Keratinocyte (primary cell): ENCODE results near the gene PSMA8. TPM values are rescaled to one million over a fixed set of nuclear protein-coding genes. Genes with fewer than 3 reads are reported as not detected.

Experiments
- DNase-seq: peaks from one replicate; pipeline ENCODE4 v3.0.0-alpha.2; 2011; ENCODE audit warnings: low read depth, missing footprints, low spot score
- FAIRE-seq: peaks from 2 replicates; lab custom pipeline; 2011; peaks lifted over from hg19 to GRCh38; lab: Jason Lieb, UNC
- H2AFZ ChIP-seq: 2 replicates; pipeline ENCODE4 v1.6.0; 2012; ENCODE audit warnings: low read length, control low read depth, inconsistent platforms; ENCODE audit not compliant: control insufficient read depth
- H3K27ac ChIP-seq: 2 replicates; pipeline ENCODE4 v1.5.1; 2011; ENCODE audit warnings: low read length; ENCODE audit not compliant: control insufficient read depth, insufficient read depth
- H3K27me3 ChIP-seq: 3 replicates; pipeline ENCODE4 v1.6.0; 2011; ENCODE audit warnings: low read length; ENCODE audit not compliant: control insufficient read depth, insufficient read depth; ENCODE audit errors: extremely low read depth
- H3K36me3 ChIP-seq, 2 experiments: 2 replicates in 1 of 2; 3 replicates in 1 of 2; pipeline ENCODE4 v1.5.1; 2011; ENCODE audit warnings: low read length in 2 of 2, mild to moderate bottlenecking in 1 of 2; ENCODE audit not compliant: control insufficient read depth in 2 of 2, insufficient read depth in 2 of 2; ENCODE audit errors: extremely low read depth in 1 of 2
- H3K4me1 ChIP-seq: 3 replicates; pipeline ENCODE4 v1.5.1; 2011; ENCODE audit warnings: low read length; ENCODE audit not compliant: control insufficient read depth, insufficient read depth; ENCODE audit errors: extremely low read depth
- H3K4me2 ChIP-seq: 3 replicates; pipeline ENCODE4 v1.6.0; 2011; ENCODE audit warnings: low read depth, low read length; ENCODE audit not compliant: control insufficient read depth, insufficient read depth; ENCODE audit errors: extremely low read depth
- H3K4me3 ChIP-seq, 3 experiments: fragments of 200-600 bp in 1 of 3; sonication (generic) in 1 of 3; 2 replicates in 2 of 3; 3 replicates in 1 of 3; pipeline ENCODE4 v1.5.1; 2011 to 2016; ENCODE audit warnings: low read length in 3 of 3, mild to moderate bottlenecking in 3 of 3, control low read depth in 2 of 3, inconsistent platforms in 1 of 3, low read depth in 1 of 3, mixed read lengths in 1 of 3, mixed run types in 1 of 3, moderate library complexity in 1 of 3; ENCODE audit not compliant: control insufficient read depth in 2 of 3, insufficient read depth in 2 of 3; ENCODE audit errors: extremely low read depth in 1 of 3
- H3K79me2 ChIP-seq: 2 replicates; pipeline ENCODE4 v1.6.0; 2012; ENCODE audit warnings: low read length; ENCODE audit not compliant: control insufficient read depth, insufficient read depth
- H3K9ac ChIP-seq: 3 replicates; pipeline ENCODE4 v1.6.0; 2011; ENCODE audit warnings: low read length; ENCODE audit not compliant: control insufficient read depth, insufficient read depth; ENCODE audit errors: extremely low read depth
- H3K9me1 ChIP-seq: 3 replicates; pipeline ENCODE4 v1.6.0; 2011; ENCODE audit warnings: low read length; ENCODE audit not compliant: control insufficient read depth, insufficient read depth; ENCODE audit errors: extremely low read depth
- H3K9me3 ChIP-seq: 2 replicates; pipeline ENCODE4 v1.5.1; 2012; ENCODE audit warnings: low read depth, low read length; ENCODE audit not compliant: control insufficient read depth
- H4K20me1 ChIP-seq: 3 replicates; pipeline ENCODE4 v1.6.0; 2011; ENCODE audit warnings: low read length; ENCODE audit not compliant: control insufficient read depth, insufficient read depth; ENCODE audit errors: extremely low read depth
- CTCF ChIP-seq, 3 experiments: IDR thresholded peaks in 1 of 3; conservative IDR thresholded peaks in 1 of 3; optimal IDR thresholded peaks in 1 of 3; 2 replicates in 2 of 3; 3 replicates in 1 of 3; pipeline versions ENCODE3 to v1.5.1; 2011; ENCODE audit warnings: low read length in 3 of 3, mild to moderate bottlenecking in 3 of 3, moderate library complexity in 2 of 3, control low read depth in 1 of 3, inconsistent platforms in 1 of 3; ENCODE audit not compliant: insufficient read depth in 2 of 3; ENCODE audit errors: extremely low read depth in 1 of 3
- EZH2 ChIP-seq: IDR thresholded peaks from one replicate; pipeline ENCODE4 v1.6.1; 2012; ENCODE audit warnings: inconsistent platforms, mild to moderate bottlenecking, low read length, moderate library complexity
- dilution Hi-C: fragments of 300-500 bp; cut with MboI; formaldehyde crosslinking; loops from one replicate; pipeline ENCODE4 v1.7.0; 2020; ENCODE audit warnings: low sequenced_read_pairs; ENCODE audit not compliant: extremely low pct_ligation_motif_present
- polyA plus RNA-seq, 5 experiments: library from polyadenylated mRNA; depleted of rRNA in 3 of 5; stranded (reverse) in 3 of 5; stranded (forward) in 1 of 5; unstranded in 1 of 5; fragments of >200 nt; gene quantifications; 1 replicate in 1 of 5; 2 replicates in 3 of 5; 3 replicates in 1 of 5; pipeline versions ENCODE4 v1.2.1 to v1.2.3, GENCODE V29; 2011 to 2012; ENCODE audit warnings: missing spikeins in 2 of 5, low read depth in 1 of 5, low replicate concordance in 1 of 5

PSMA8 gene
- polyA plus RNA-seq, 1 donor (not counting 4 experiments of a cell fraction or from before 2014, with no cell fraction given): not detected

- H3K9ac ChIP-seq: no peak overlapping the region
- no peak overlapping the region for H3K4me3 ChIP-seq
- no peak overlapping the region for H2AFZ ChIP-seq
- TF ChIP-seq EZH2 (no peak), CTCF (optimal IDR thresholded peaks at IDR 0.05 in 1 of 3, IDR thresholded peaks at IDR 0.05 in 1 of 3, conservative IDR thresholded peaks at IDR 0.05 in 1 of 3; ENCODE audit: extremely low read depth in 1 of 3, insufficient read depth in 2 of 3, low read length in 3 of 3) (no peak)
- H3K4me2 ChIP-seq: no peak overlapping the region
- H3K9me3 ChIP-seq: no peaks in the 10 kb centered on the region
- H3K36me3 ChIP-seq: no peaks in the 10 kb centered on the region
- H3K79me2 ChIP-seq: no peaks in the 10 kb centered on the region
- dilution Hi-C loops: no loop called here
- H4K20me1 ChIP-seq: no peaks in the 10 kb centered on the region
- H3K4me1 ChIP-seq: no peaks in the 10 kb centered on the region
- DNase-seq (no peak), FAIRE-seq (no peak)
- no peak overlapping the region for H3K27ac ChIP-seq
- H3K27me3 ChIP-seq: no peaks in the 10 kb centered on the region
- no peaks in the 10 kb centered on the region for H3K9me1 ChIP-seq
Measured at GRCh38 chr18:26134107-26134506, 438 bp downstream of the PSMA8 start.

GRCh38 chr18:26135548-26135947 is 1.9 kb downstream of the PSMA8 start:
- dilution Hi-C loops: no loop called here
- Histone ChIP-seq H3K9me1 (no peaks in the 10 kb centered on the region), H4K20me1 (no peaks in the 10 kb centered on the region), H3K27me3 (no peaks in the 10 kb centered on the region), H3K4me3 (no peak overlapping the region), H3K27ac (no peak overlapping the region), H3K9me3 (no peaks in the 10 kb centered on the region), H3K36me3 (no peaks in the 10 kb centered on the region), H2AFZ (no peak overlapping the region), H3K4me2 (no peak overlapping the region), H3K4me1 (no peaks in the 10 kb centered on the region), H3K9ac (no peak overlapping the region), H3K79me2 (no peaks in the 10 kb centered on the region)
- TF ChIP-seq CTCF (optimal IDR thresholded peaks at IDR 0.05 in 1 of 3, IDR thresholded peaks at IDR 0.05 in 1 of 3, conservative IDR thresholded peaks at IDR 0.05 in 1 of 3; ENCODE audit: extremely low read depth in 1 of 3, insufficient read depth in 2 of 3, low read length in 3 of 3): no peak
- FAIRE-seq (no peak), DNase-seq (no peak)
